ENCODE data around the gene CCDC71. TPM values are rescaled to one million over a fixed set of nuclear protein-coding genes. Genes with fewer than 3 reads are reported as not detected.

The CCDC71 gene
- total and polyA plus RNA-seq, 9 of the 15 experiments (the other 6 are each of a cell fraction or from before 2014, with no cell fraction given), result 0.13 to 19.3 (median 14.3) TPM

- TF ChIP-seq CHD7 (IDR thresholded peaks at IDR 0.05; ENCODE audit: low read depth, low read length), result no peak
- no peak for TF ChIP-seq NUFIP1 (IDR thresholded peaks at IDR 0.05; ENCODE audit: partially characterized antibody)
- TF ChIP-seq MEF2A (IDR thresholded peaks at IDR 0.05; ENCODE audit: control insufficient read depth, low read depth, low read length), result no peak
- TF ChIP-seq ELK3 (CRISPR knock-in tag; IDR thresholded peaks at IDR 0.05), result no peak
Measured at GRCh38 chr3:49198611-49199230, 32.6 kb upstream of the CCDC71 start (continued).
